Panc1 (cell line): ENCODE measurements around the gene MPI. TPM values are rescaled to one million over a fixed set of nuclear protein-coding genes. Genes with fewer than 3 reads are reported as not detected.

Experiments used
- ATAC-seq: fragments of 200-7000 bp; cut with Tn5 transposase; 2 replicates; pipeline ENCODE4 v1.9.1; 2020; ENCODE audit warnings: mild to moderate bottlenecking, moderate library complexity
- BruUV-seq: library from RNA; stranded (reverse); fragments of 400-500 nt; replicated peaks from 2 replicates; lab custom pipeline; 2021; lab: Mats Ljungman, UMichigan
- CTCF ChIA-PET: fragments of 300-600 bp; sonication (Branson Sonifier 250); formaldehyde crosslinking; loops from one replicate; lab custom pipeline; 2022; ENCODE audit warnings: antibody characterized with exemption; lab: Charles Lee
- POLR2A ChIA-PET: fragments of 300-600 bp; sonication (Branson Sonifier 250); formaldehyde crosslinking; loops from one replicate; lab custom pipeline; 2022; ENCODE audit warnings: antibody characterized with exemption; lab: Charles Lee
- DNase-seq: peaks from one replicate; pipeline ENCODE4 v3.0.0-alpha.2; 2010; ENCODE audit warnings: low read depth, low spot score
- H3K27ac ChIP-seq: 2 replicates; pipeline ENCODE4 v1.5.1; 2011; ENCODE audit warnings: mild to moderate bottlenecking, low read length, inconsistent platforms
- H3K27me3 ChIP-seq: fragments of 200-500 bp; sonication (Bioruptor generic); 2 replicates; pipeline ENCODE4 v1.6.0; 2014; ENCODE audit warnings: low read length, inconsistent platforms; ENCODE audit not compliant: control insufficient read depth, insufficient read depth
- H3K36me3 ChIP-seq: fragments of 200-500 bp; sonication (Bioruptor generic); 2 replicates; pipeline ENCODE4 v1.5.1; 2014; ENCODE audit warnings: inconsistent platforms, mild to moderate bottlenecking, low read length, moderate library complexity; ENCODE audit not compliant: control insufficient read depth, insufficient read depth
- H3K4me1 ChIP-seq: 2 replicates; pipeline ENCODE4 v1.5.1; 2011; ENCODE audit warnings: inconsistent platforms, mild to moderate bottlenecking, low read length, moderate library complexity; ENCODE audit not compliant: control insufficient read depth, insufficient read depth
- H3K4me3 ChIP-seq, 2 experiments: 2 replicates each; pipeline ENCODE4 v1.5.1; 2011 to 2012; ENCODE audit warnings: low read depth in 2 of 2, low read length in 2 of 2, mild to moderate bottlenecking in 2 of 2, inconsistent platforms in 1 of 2, moderate library complexity in 1 of 2
- H3K9me3 ChIP-seq: fragments of 200-500 bp; sonication (Bioruptor generic); 2 replicates; pipeline ENCODE4 v1.5.1; 2014; ENCODE audit warnings: low read depth, mild to moderate bottlenecking, inconsistent platforms, low read length, moderate library complexity; ENCODE audit not compliant: control insufficient read depth, insufficient read depth
- POLR2AphosphoS5 ChIP-seq: IDR thresholded peaks from 2 replicates; pipeline ENCODE4 v1.6.1; 2012; ENCODE audit warnings: mild to moderate bottlenecking, low read depth, low read length, moderate library complexity
- SIN3A ChIP-seq: IDR thresholded peaks from 2 replicates; pipeline ENCODE4 v1.6.1; 2012; ENCODE audit warnings: low read depth, mild to moderate bottlenecking, low read length, moderate library complexity, borderline replicate concordance; ENCODE audit not compliant: insufficient read depth
- TCF7L2 ChIP-seq: IDR thresholded peaks from 2 replicates; pipeline ENCODE4 v1.6.1; 2011; ENCODE audit warnings: mild to moderate bottlenecking, low read depth, low read length, inconsistent platforms
- in situ Hi-C: cut with HindIII; loops from 2 replicates; pipeline ENCODE4 v1.10.0; 2016; ENCODE audit warnings: low sequenced_read_pairs, low pct_unique_long_range_greater_than_20kb
- intact Hi-C: fragments of 100-400 bp; cut with micrococcal nuclease; formaldehyde crosslinking; loops from one replicate; pipeline ENCODE4 v1.10.0; 2022; ENCODE audit not compliant: unreplicated experiment
- total RNA-seq: library from RNA; stranded (reverse); gene quantifications from one replicate; pipeline ENCODE4 v1.2.1, GENCODE V29; 2021; ENCODE audit not compliant: unreplicated experiment
- TF ChIP-seq, protein P1 (sequence below): fragments of 450-650 bp; IDR thresholded peaks from 2 replicates; pipeline ENCODE4 v1.5.1; 2017; ENCODE audit warnings: mild to moderate bottlenecking
- TF ChIP-seq, protein P2 (sequence below), 2 experiments: IDR thresholded peaks; 2 replicates each; pipeline ENCODE4 v1.6.1; 2011 to 2012; ENCODE audit warnings: low read depth in 2 of 2, control low read depth in 1 of 2, low read length in 1 of 2, mild to moderate bottlenecking in 1 of 2, moderate library complexity in 1 of 2; ENCODE audit not compliant: insufficient read depth in 1 of 2

MPI gene
- total RNA-seq, 1 experiment from 2014 or later = 45.8 TPM

DNA sequence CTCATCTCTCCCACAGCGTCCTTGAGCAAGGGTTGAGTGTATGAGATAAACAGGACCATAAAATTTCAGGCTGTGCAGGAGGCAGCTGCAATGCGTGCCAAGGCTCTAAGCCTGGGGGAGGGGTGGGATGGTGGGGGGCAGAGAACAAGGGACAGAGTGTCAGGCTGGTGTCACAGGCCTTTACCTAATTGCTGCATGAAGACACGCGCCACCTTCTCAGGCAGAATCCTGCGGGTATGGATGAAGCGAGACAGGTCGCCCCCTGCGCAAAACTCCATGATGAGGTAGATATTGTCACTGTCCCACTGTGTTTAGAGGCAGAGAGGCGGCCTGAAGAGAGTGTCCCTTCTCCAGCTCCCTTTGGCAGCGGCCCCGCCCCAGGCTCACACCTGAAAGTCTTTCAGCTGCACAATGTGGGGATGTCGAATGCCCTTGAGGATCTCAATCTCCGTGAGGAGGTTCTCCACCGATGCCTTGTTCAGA, 47.9 kb upstream of the MPI start:
- intact Hi-C loops = no loop called here
- Histone ChIP-seq H3K4me1 (peaks cover 19% of the 10 kb centered on the region), H3K27me3 (no peaks in the 10 kb centered on the region), H3K36me3 (no peaks in the 10 kb centered on the region), H3K27ac (peak overlapping the region; percentile 91), H3K9me3 (no peaks in the 10 kb centered on the region), H3K4me3 (peak overlapping the region; percentile 87 to 97)
- POLR2A ChIA-PET = interaction anchor here (0.6 kb wide), 1 partner anchor 50 kb away, joined by 3 read pairs; no protein-coding TSS in a partner anchor
- ATAC-seq (no peak), DNase-seq (no peak)
- CTCF ChIA-PET = interaction anchor here (0.6 to 0.7 kb wide), 2 partner anchors 53 to 127 kb away, joined by 5 to 6 read pairs; no protein-coding TSS in a partner anchor
- TF ChIP-seq POLR2AphosphoS5 (no peak), TCF7L2 (no peak), SIN3A (no peak)
- TF ChIP-seq, protein P1, sequence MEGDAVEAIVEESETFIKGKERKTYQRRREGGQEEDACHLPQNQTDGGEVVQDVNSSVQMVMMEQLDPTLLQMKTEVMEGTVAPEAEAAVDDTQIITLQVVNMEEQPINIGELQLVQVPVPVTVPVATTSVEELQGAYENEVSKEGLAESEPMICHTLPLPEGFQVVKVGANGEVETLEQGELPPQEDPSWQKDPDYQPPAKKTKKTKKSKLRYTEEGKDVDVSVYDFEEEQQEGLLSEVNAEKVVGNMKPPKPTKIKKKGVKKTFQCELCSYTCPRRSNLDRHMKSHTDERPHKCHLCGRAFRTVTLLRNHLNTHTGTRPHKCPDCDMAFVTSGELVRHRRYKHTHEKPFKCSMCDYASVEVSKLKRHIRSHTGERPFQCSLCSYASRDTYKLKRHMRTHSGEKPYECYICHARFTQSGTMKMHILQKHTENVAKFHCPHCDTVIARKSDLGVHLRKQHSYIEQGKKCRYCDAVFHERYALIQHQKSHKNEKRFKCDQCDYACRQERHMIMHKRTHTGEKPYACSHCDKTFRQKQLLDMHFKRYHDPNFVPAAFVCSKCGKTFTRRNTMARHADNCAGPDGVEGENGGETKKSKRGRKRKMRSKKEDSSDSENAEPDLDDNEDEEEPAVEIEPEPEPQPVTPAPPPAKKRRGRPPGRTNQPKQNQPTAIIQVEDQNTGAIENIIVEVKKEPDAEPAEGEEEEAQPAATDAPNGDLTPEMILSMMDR = no peak
- TF ChIP-seq, protein P2, sequence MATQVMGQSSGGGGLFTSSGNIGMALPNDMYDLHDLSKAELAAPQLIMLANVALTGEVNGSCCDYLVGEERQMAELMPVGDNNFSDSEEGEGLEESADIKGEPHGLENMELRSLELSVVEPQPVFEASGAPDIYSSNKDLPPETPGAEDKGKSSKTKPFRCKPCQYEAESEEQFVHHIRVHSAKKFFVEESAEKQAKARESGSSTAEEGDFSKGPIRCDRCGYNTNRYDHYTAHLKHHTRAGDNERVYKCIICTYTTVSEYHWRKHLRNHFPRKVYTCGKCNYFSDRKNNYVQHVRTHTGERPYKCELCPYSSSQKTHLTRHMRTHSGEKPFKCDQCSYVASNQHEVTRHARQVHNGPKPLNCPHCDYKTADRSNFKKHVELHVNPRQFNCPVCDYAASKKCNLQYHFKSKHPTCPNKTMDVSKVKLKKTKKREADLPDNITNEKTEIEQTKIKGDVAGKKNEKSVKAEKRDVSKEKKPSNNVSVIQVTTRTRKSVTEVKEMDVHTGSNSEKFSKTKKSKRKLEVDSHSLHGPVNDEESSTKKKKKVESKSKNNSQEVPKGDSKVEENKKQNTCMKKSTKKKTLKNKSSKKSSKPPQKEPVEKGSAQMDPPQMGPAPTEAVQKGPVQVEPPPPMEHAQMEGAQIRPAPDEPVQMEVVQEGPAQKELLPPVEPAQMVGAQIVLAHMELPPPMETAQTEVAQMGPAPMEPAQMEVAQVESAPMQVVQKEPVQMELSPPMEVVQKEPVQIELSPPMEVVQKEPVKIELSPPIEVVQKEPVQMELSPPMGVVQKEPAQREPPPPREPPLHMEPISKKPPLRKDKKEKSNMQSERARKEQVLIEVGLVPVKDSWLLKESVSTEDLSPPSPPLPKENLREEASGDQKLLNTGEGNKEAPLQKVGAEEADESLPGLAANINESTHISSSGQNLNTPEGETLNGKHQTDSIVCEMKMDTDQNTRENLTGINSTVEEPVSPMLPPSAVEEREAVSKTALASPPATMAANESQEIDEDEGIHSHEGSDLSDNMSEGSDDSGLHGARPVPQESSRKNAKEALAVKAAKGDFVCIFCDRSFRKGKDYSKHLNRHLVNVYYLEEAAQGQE (IDR thresholded peaks at IDR 0.05; ENCODE audit: insufficient read depth in 1 of 2, low read depth in 2 of 2, low read length in 1 of 2) = no peak
- BruUV-seq = no TSS peak
- in situ Hi-C loops = no loop called here

DNA sequence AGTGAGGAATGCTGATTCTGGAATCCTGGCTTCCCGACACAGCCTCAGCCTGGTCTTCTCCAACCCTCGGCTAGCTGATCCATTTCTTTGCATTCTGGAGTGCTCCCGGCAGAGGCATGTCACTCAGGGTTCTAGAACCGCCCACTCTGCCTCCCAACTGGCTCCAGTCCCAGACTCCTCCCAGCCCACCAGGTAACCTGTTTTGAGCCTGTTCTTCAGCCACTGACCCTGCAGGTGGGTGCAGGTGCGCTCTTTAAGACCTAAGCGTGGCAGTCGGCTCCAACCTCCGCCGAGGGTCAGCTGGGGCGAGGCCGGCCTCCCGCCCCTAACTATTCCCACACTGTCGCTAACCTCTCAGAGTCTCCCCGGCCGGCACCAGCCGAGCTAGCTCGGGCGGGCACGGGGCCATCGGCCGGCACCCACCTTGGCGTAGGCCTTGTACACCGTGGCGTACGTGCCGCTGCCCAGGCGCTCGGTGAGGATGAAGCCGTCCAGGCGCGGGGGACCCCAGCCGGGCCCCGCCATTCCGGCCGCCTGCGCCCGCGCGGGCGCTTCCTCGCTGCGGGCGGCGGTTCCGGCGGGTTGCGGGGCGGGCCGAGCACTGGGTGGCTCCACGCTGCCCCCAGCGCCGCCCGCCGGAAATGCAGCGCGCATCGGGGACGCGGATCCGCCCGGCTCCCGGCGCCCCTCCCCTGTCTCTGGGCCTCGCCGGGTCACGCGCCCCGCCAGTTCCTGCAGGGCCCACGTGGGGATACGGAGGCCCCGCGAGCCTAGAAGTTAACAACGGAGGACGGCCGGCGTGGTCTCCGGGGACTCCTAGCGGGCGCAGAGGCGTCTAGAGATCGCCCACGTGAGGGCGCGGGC, 47.0 kb upstream of the MPI start, which contains the start of gene ULK3:
Gene ULK3, minus strand, starts transcription at position 576 of the 864 bp plus-strand sequence. Its CDS starts 51 bp downstream, at position 525.
- H3K4me3 ChIP-seq = peak within 1 kb of the TSS; percentile 87 to 97
- intact Hi-C loops = no loop called here
- H3K4me1 ChIP-seq = peaks cover 19% of the 10 kb centered on the region
- no TSS peak for BruUV-seq
- H3K27ac ChIP-seq = peak within 1 kb of the TSS; percentile 97
- peak; percentile 92 for ATAC-seq
- ChIA-PET POLR2A (interaction anchor here (0.6 kb wide), 1 partner anchor 52 kb away, joined by 3 read pairs; no protein-coding TSS in a partner anchor), CTCF (interaction anchor here (0.6 kb wide), 2 partner anchors 52 to 64 kb away, joined by 5 read pairs; no protein-coding TSS in a partner anchor)
- no peaks in the 10 kb centered on the region for H3K27me3 ChIP-seq
- no peaks in the 10 kb centered on the region for H3K9me3 ChIP-seq
- no peak for DNase-seq
- in situ Hi-C loops = no loop called here
- TF ChIP-seq, protein P1 = peak; percentile 96
- TF ChIP-seq, protein P2 (IDR thresholded peaks at IDR 0.05; ENCODE audit: insufficient read depth in 1 of 2, low read depth in 2 of 2, low read length in 1 of 2) = no peak
- TF ChIP-seq TCF7L2 (no peak), POLR2AphosphoS5 (peak; percentile 83), SIN3A (peak; percentile 73)
- H3K36me3 ChIP-seq = no peaks in the 10 kb centered on the region
